ENCODE results near the gene SUPT3H. TPM values are rescaled to one million over a fixed set of nuclear protein-coding genes. Genes with fewer than 3 reads are reported as not detected.

SUPT3H gene
- total and polyA plus RNA-seq, 2 of the 13 experiments (the other 11 are each of a cell fraction or from before 2014, with no cell fraction given) = 11.9 to 36.1 TPM

DNA sequence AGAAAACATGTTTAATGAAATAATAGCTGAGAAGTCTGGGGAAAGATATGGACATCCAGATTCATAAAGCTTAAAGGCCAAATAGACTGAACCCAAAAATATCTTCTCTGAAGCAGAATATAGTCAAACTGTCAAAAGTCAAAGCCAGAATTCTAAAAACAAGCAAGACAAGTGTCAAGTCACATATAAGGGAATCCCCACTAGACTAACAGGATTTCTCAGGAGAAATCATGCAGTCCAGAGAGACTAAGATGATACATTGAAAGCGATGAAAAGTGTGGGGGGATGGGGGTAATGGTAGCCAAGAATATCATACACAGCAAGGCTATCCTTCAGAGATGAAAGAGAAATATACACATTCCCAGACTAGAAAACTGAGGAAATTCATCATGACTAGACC lies 162.0 kb downstream of the SUPT3H start:
- FAIRE-seq = no peak

DNA sequence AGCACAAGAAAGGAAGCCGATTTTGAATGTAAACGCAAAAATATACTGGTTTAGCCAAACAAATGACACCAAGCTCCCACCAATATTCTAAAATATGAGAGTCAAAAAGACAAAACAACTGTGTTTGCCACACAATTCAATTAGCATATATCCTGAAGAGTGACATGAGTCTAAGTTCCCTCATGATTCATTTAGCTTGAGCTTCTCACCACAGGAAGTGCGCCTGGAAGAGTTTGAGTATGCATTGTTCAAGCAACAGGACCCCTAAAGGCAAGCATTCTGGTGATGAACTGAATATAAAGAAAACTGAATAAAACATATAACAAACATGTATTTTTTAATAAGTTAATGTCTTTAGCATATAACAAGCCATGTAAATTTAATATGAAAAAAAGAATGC lies 164.8 kb downstream of the SUPT3H start:
- Histone ChIP-seq H3K4me2 (ENCODE audit: low read depth, low read length) (no peak overlapping the region), H3K4me3 (replicated peaks in 1 of 3; ENCODE audit: insufficient read depth in 1 of 3, low read depth in 2 of 3, low read length in 3 of 3) (no peak overlapping the region), H3K27ac (ENCODE audit: extremely low read length, insufficient read depth, low read length) (no peak overlapping the region), H3K9ac (ENCODE audit: insufficient read depth, low read depth, low read length) (no peak overlapping the region), H3K79me2 (ENCODE audit: insufficient read depth, low read length) (no peaks in the 10 kb centered on the region), H3K4me1 (ENCODE audit: insufficient read depth, low read length) (peaks cover 4% of the 10 kb centered on the region), H4K20me1 (ENCODE audit: insufficient read depth, low read length) (no peaks in the 10 kb centered on the region), H3K36me3 (replicated peaks in 1 of 2; ENCODE audit: control insufficient read depth in 1 of 2, insufficient read depth in 2 of 2, low read length in 2 of 2) (no peaks in the 10 kb centered on the region), H3K27me3 (ENCODE audit: control insufficient read depth in 1 of 2, insufficient read depth in 2 of 2, low read length in 2 of 2) (no peaks in the 10 kb centered on the region), H3K9me3 (ENCODE audit: low read length) (peaks cover 19% of the 10 kb centered on the region), H2AFZ (ENCODE audit: low read length) (no peak overlapping the region)
- FAIRE-seq (no peak), DNase-seq (ENCODE audit: low spot score) (no peak), ATAC-seq (no peak)
- ChIA-PET POLR2A (no interaction called here), CTCF (ENCODE audit: low intra/inter-chr PET ratio, low total read pairs) (no interaction called here)
- no TSS peak for BruUV-seq (replicated peaks)
- 64% methylated on average over 3 of the region's 3 CpGs for WGBS (ENCODE audit: low lambda C conversion rate)
- intact Hi-C loops (cut with micrococcal nuclease; ENCODE audit: unreplicated experiment) = no loop called here
- in situ Hi-C loops (cut with HindIII; ENCODE audit: extremely low pct_ligation_motif_present, low pct_unique_long_range_greater_than_20kb) = no loop called here
- TF ChIP-seq, protein P1, sequence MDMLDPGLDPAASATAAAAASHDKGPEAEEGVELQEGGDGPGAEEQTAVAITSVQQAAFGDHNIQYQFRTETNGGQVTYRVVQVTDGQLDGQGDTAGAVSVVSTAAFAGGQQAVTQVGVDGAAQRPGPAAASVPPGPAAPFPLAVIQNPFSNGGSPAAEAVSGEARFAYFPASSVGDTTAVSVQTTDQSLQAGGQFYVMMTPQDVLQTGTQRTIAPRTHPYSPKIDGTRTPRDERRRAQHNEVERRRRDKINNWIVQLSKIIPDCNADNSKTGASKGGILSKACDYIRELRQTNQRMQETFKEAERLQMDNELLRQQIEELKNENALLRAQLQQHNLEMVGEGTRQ (IDR thresholded peaks at IDR 0.05; ENCODE audit: low read depth, low read length) = no peak
- TF ChIP-seq, protein P1 (CRISPR knock-in tag; IDR thresholded peaks at IDR 0.05; ENCODE audit: borderline replicate concordance) = no peak
- TF ChIP-seq, protein P2, sequence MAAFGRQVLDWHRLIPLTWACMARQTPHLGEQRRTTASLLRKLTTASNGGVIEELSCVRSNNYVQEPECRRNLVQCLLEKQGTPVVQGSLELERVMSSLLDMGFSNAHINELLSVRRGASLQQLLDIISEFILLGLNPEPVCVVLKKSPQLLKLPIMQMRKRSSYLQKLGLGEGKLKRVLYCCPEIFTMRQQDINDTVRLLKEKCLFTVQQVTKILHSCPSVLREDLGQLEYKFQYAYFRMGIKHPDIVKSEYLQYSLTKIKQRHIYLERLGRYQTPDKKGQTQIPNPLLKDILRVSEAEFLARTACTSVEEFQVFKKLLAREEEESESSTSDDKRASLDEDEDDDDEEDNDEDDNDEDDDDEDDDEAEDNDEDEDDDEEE (CRISPR knock-in tag; IDR thresholded peaks at IDR 0.05) = no peak
- TF ChIP-seq, protein P3, sequence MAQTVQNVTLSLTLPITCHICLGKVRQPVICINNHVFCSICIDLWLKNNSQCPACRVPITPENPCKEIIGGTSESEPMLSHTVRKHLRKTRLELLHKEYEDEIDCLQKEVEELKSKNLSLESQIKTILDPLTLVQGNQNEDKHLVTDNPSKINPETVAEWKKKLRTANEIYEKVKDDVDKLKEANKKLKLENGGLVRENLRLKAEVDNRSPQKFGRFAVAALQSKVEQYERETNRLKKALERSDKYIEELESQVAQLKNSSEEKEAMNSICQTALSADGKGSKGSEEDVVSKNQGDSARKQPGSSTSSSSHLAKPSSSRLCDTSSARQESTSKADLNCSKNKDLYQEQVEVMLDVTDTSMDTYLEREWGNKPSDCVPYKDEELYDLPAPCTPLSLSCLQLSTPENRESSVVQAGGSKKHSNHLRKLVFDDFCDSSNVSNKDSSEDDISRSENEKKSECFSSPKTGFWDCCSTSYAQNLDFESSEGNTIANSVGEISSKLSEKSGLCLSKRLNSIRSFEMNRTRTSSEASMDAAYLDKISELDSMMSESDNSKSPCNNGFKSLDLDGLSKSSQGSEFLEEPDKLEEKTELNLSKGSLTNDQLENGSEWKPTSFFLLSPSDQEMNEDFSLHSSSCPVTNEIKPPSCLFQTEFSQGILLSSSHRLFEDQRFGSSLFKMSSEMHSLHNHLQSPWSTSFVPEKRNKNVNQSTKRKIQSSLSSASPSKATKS (CRISPR knock-in tag; IDR thresholded peaks at IDR 0.05) = no peak
- TF ChIP-seq, protein P4, sequence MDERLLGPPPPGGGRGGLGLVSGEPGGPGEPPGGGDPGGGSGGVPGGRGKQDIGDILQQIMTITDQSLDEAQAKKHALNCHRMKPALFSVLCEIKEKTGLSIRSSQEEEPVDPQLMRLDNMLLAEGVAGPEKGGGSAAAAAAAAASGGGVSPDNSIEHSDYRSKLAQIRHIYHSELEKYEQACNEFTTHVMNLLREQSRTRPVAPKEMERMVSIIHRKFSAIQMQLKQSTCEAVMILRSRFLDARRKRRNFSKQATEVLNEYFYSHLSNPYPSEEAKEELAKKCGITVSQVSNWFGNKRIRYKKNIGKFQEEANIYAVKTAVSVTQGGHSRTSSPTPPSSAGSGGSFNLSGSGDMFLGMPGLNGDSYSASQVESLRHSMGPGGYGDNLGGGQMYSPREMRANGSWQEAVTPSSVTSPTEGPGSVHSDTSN (CRISPR knock-in tag; IDR thresholded peaks at IDR 0.05) = no peak
- no peak for TF ChIP-seq HNF4A (CRISPR knock-in tag; IDR thresholded peaks at IDR 0.05)
- TF ChIP-seq CHD4 (IDR thresholded peaks at IDR 0.05; ENCODE audit: borderline replicate concordance, low read length) = no peak
- no peak for TF ChIP-seq FOXP1 (IDR thresholded peaks at IDR 0.05)
- TF ChIP-seq FOXP1 (CRISPR knock-in tag; IDR thresholded peaks at IDR 0.05) = no peak
- TF ChIP-seq ZNF660 (CRISPR knock-in tag; IDR thresholded peaks at IDR 0.05; ENCODE audit: borderline replicate concordance, low read depth) = no peak
- no peak for TF ChIP-seq ZNF460 (CRISPR knock-in tag; IDR thresholded peaks at IDR 0.05; ENCODE audit: borderline replicate concordance)
- no peak for TF ChIP-seq IRX3 (CRISPR knock-in tag; IDR thresholded peaks at IDR 0.05; ENCODE audit: borderline replicate concordance, low read depth)

More for the DNA sequence above, 162.0 kb downstream of the SUPT3H start:
- Histone ChIP-seq H3K4me2 (ENCODE audit: low read depth, low read length) (no peak overlapping the region), H3K4me1 (ENCODE audit: insufficient read depth, low read length) (no peaks in the 10 kb centered on the region), H3K27ac (ENCODE audit: extremely low read length, insufficient read depth, low read length) (no peak overlapping the region), H3K36me3 (replicated peaks in 1 of 2; ENCODE audit: control insufficient read depth in 1 of 2, insufficient read depth in 2 of 2, low read length in 2 of 2) (no peaks in the 10 kb centered on the region), H3K9me3 (ENCODE audit: low read length) (peaks cover 7% of the 10 kb centered on the region; the same call in 1 of the 2 replicates), H4K20me1 (ENCODE audit: insufficient read depth, low read length) (no peaks in the 10 kb centered on the region), H3K9ac (ENCODE audit: insufficient read depth, low read depth, low read length) (no peak overlapping the region), H3K79me2 (ENCODE audit: insufficient read depth, low read length) (no peaks in the 10 kb centered on the region), H3K4me3 (replicated peaks in 1 of 3; ENCODE audit: insufficient read depth in 1 of 3, low read depth in 2 of 3, low read length in 3 of 3) (no peak overlapping the region), H2AFZ (ENCODE audit: low read length) (no peak overlapping the region), H3K27me3 (ENCODE audit: control insufficient read depth in 1 of 2, insufficient read depth in 2 of 2, low read length in 2 of 2) (no peaks in the 10 kb centered on the region)
- no TSS peak for BruUV-seq (replicated peaks)
- intact Hi-C loops (cut with micrococcal nuclease; ENCODE audit: unreplicated experiment) (no loop called here), in situ Hi-C loops (cut with HindIII; ENCODE audit: extremely low pct_ligation_motif_present, low pct_unique_long_range_greater_than_20kb) (no loop called here)
- TF ChIP-seq RBM39 (IDR thresholded peaks at IDR 0.05; ENCODE audit: low read depth, low read length, poor library complexity, severe bottlenecking) = no peak
- no peak for TF ChIP-seq PCBP2 (optimal IDR thresholded peaks at IDR 0.05; ENCODE audit: low read depth, low read length, poor library complexity, severe bottlenecking)
- DNase-seq (ENCODE audit: low spot score) = no peak
- ChIA-PET CTCF (ENCODE audit: low intra/inter-chr PET ratio, low total read pairs) (no interaction called here), POLR2A (no interaction called here)
- ATAC-seq = no peak
- WGBS (ENCODE audit: low lambda C conversion rate) = 95% methylated on average over 1 of the region's 1 CpG

Data from HepG2 (cell line).